Endothelial cell of umbilical vein (primary cell): ENCODE measurements around the gene LUZP2. TPM values are rescaled to one million over a fixed set of nuclear protein-coding genes. Genes with fewer than 3 reads are reported as not detected.

Experiments
- BruUV-seq: library from RNA; stranded (reverse); fragments of 400-500 nt; replicated peaks from 2 replicates; lab custom pipeline; 2021; lab: Mats Ljungman, UMichigan
- CTCF ChIA-PET: fragments of 300-600, 350-600 bp; sonication (Branson Sonifier 250); formaldehyde crosslinking; loops from one replicate; lab custom pipeline; 2021; ENCODE audit warnings: antibody characterized with exemption, inconsistent platforms; lab: Charles Lee
- POLR2A ChIA-PET: fragments of 300-600, 350-600 bp; sonication (Branson Sonifier 250); formaldehyde crosslinking; loops from one replicate; lab custom pipeline; 2021; ENCODE audit warnings: antibody characterized with exemption, inconsistent platforms; lab: Charles Lee
- DNase-seq: peaks from one replicate; pipeline ENCODE4 v3.0.0-alpha.2; 2011; ENCODE audit warnings: low read depth, low spot score
- FAIRE-seq: peaks from 2 replicates; lab custom pipeline; 2011; peaks lifted over from hg19 to GRCh38; lab: Jason Lieb, UNC
- H2AFZ ChIP-seq: 2 replicates; pipeline ENCODE4 v1.6.0; 2012; ENCODE audit warnings: low read depth, low read length, control low read depth, inconsistent platforms
- H3K27ac ChIP-seq: 2 replicates; pipeline ENCODE4 v1.5.1; 2011; ENCODE audit warnings: low read depth, mild to moderate bottlenecking, control low read depth, low read length, moderate library complexity; ENCODE audit not compliant: insufficient read depth
- H3K27me3 ChIP-seq, 2 experiments: 2 replicates each; pipeline versions ENCODE4 v1.6.0 to v1.6.1; 2011; ENCODE audit warnings: low read length in 2 of 2, mixed read lengths in 1 of 2; ENCODE audit not compliant: control insufficient read depth in 2 of 2, insufficient read depth in 2 of 2
- H3K36me3 ChIP-seq, 2 experiments: 2 replicates in 1 of 2; 3 replicates in 1 of 2; pipeline ENCODE4 v1.5.1; 2011; ENCODE audit warnings: low read length in 2 of 2, mild to moderate bottlenecking in 1 of 2, moderate library complexity in 1 of 2; ENCODE audit not compliant: control insufficient read depth in 2 of 2, insufficient read depth in 2 of 2; ENCODE audit errors: extremely low read depth in 1 of 2
- H3K4me1 ChIP-seq: 3 replicates; pipeline ENCODE4 v1.5.1; 2011; ENCODE audit warnings: mild to moderate bottlenecking, low read length; ENCODE audit not compliant: control insufficient read depth, insufficient read depth; ENCODE audit errors: extremely low read depth
- H3K4me2 ChIP-seq: 2 replicates; pipeline ENCODE4 v1.6.1; 2011; ENCODE audit warnings: low read length, control low read depth, mixed read lengths; ENCODE audit not compliant: insufficient read depth
- H3K4me3 ChIP-seq, 3 experiments: fragments of 200-600 bp in 1 of 3; sonication (generic), shearing (Covaris generic) in 1 of 3; replicated peaks in 1 of 3; 2 replicates each; pipeline ENCODE4 v1.5.1; 2011 to 2016; ENCODE audit warnings: control low read depth in 3 of 3, low read length in 3 of 3, mild to moderate bottlenecking in 2 of 3, inconsistent platforms in 1 of 3, low read depth in 1 of 3, moderate library complexity in 1 of 3; ENCODE audit not compliant: insufficient read depth in 1 of 3
- H3K79me2 ChIP-seq: 2 replicates; pipeline ENCODE4 v1.6.0; 2012; ENCODE audit warnings: low read length, inconsistent platforms; ENCODE audit not compliant: control insufficient read depth, insufficient read depth
- H3K9ac ChIP-seq: replicated peaks from 2 replicates; pipeline ENCODE3; 2011; ENCODE audit warnings: low read length, control low read depth; ENCODE audit not compliant: insufficient read depth; ENCODE audit errors: extremely low read depth
- H3K9me1 ChIP-seq: replicated peaks from 3 replicates; pipeline ENCODE4 v1.6.0; 2011; ENCODE audit warnings: mild to moderate bottlenecking, low read length; ENCODE audit not compliant: control insufficient read depth, insufficient read depth; ENCODE audit errors: extremely low read depth
- H3K9me3 ChIP-seq: replicated peaks from 2 replicates; pipeline ENCODE4 v1.5.1; 2012; ENCODE audit warnings: low read length, inconsistent platforms; ENCODE audit not compliant: control insufficient read depth, insufficient read depth
- H4K20me1 ChIP-seq: replicated peaks from 2 replicates; pipeline ENCODE3; 2011; ENCODE audit warnings: mild to moderate bottlenecking, low read length; ENCODE audit not compliant: control insufficient read depth, insufficient read depth; ENCODE audit errors: extremely low read depth
- EZH2 ChIP-seq: IDR thresholded peaks from 2 replicates; pipeline ENCODE4 v1.6.1; 2012; ENCODE audit warnings: borderline replicate concordance, low read depth, mild to moderate bottlenecking, moderate library complexity, low read length, inconsistent platforms; ENCODE audit not compliant: severe bottlenecking
- FOS ChIP-seq: IDR thresholded peaks from 2 replicates; pipeline ENCODE4 v1.6.1; 2011; ENCODE audit warnings: mild to moderate bottlenecking, low read length, moderate library complexity, borderline replicate concordance; ENCODE audit not compliant: insufficient read depth
- GATA2 ChIP-seq: IDR thresholded peaks from 2 replicates; pipeline ENCODE4 v1.7.0; 2011; ENCODE audit warnings: low read depth, mild to moderate bottlenecking, moderate library complexity, mixed read lengths, low read length; ENCODE audit not compliant: insufficient read length, insufficient read depth
- JUN ChIP-seq: IDR thresholded peaks from 2 replicates; pipeline ENCODE4 v1.6.1; 2011; ENCODE audit warnings: borderline replicate concordance, low read depth; ENCODE audit not compliant: insufficient read length, insufficient read depth
- MYC ChIP-seq: IDR thresholded peaks from one replicate; pipeline ENCODE4 v1.6.1; 2011; ENCODE audit warnings: mild to moderate bottlenecking, low read depth, low read length
- POLR2A ChIP-seq: IDR thresholded peaks from 2 replicates; pipeline ENCODE4 v1.6.1; 2012; ENCODE audit warnings: low read depth, mild to moderate bottlenecking, control low read depth, low read length
- POLR2AphosphoS5 ChIP-seq: IDR thresholded peaks from 2 replicates; pipeline ENCODE4 v1.6.1; 2012; ENCODE audit warnings: low read depth, mild to moderate bottlenecking, control low read depth, low read length, moderate library complexity; ENCODE audit not compliant: insufficient read depth
- dilution Hi-C: fragments of 300-500 bp; cut with MboI; formaldehyde crosslinking; loops from one replicate; pipeline ENCODE4 v1.15.0; 2019; ENCODE audit warnings: low sequenced_read_pairs; ENCODE audit not compliant: extremely low pct_ligation_motif_present
- intact Hi-C: fragments of 100-400 bp; cut with micrococcal nuclease; formaldehyde crosslinking; loops from one replicate; pipeline ENCODE4 v1.10.0; 2022
- polyA plus RNA-seq, 4 experiments: library from polyadenylated mRNA; depleted of rRNA in 3 of 4; stranded (reverse) in 3 of 4; unstranded in 1 of 4; fragments of >200 nt; gene quantifications; 2 replicates each; pipeline versions ENCODE4 v1.2.1 to v1.2.3, GENCODE V29; 2011 to 2012; ENCODE audit warnings: missing spikeins in 1 of 4
- total RNA-seq: library from RNA; stranded (reverse); gene quantifications from 2 replicates; pipeline ENCODE4 v1.2.3, GENCODE V29; 2021
- TF ChIP-seq, protein P1 (sequence below): IDR thresholded peaks from 2 replicates; pipeline ENCODE4 v1.6.1; 2011; ENCODE audit not compliant: insufficient read depth, insufficient read length
- TF ChIP-seq, protein P2 (sequence below), 2 donors: IDR thresholded peaks; 1 replicate in 1 of 2; 2 replicates in 1 of 2; pipeline ENCODE4 v1.5.1; 2011; ENCODE audit warnings: low read length in 2 of 2, mild to moderate bottlenecking in 2 of 2, moderate library complexity in 2 of 2, control low read depth in 1 of 2, inconsistent platforms in 1 of 2, low read depth in 1 of 2; ENCODE audit not compliant: insufficient read depth in 1 of 2; ENCODE audit errors: extremely low read depth in 1 of 2

The LUZP2 gene
- total and polyA plus RNA-seq, 2 donors (not counting 3 experiments of a cell fraction or from before 2014, with no cell fraction given) = 0.07 TPM; not detected in 1

DNA sequence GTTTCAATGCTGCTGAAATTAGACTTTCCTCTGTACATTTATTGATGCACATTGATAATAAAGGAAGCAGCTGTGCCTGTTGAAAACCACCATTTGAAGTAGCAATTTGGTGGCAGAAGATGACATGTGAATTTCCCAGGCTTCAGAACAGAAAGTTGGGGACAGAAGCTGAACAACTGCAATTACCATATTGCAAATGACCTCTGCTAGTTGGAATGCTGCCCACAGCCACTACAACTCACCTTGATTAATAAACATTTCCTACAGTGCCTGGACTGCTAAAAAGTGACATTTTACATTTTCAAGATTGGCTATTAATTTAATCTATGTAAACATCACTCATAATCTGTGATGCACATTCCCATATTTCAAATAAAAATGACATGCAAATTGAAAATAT lies 208.6 kb downstream of the LUZP2 start:
- no peaks in the 10 kb centered on the region for H3K9me1 ChIP-seq
- FAIRE-seq (no peak), DNase-seq (no peak)
- POLR2A ChIA-PET = no interaction called here
- no peak overlapping the region for H3K9ac ChIP-seq
- no peak overlapping the region for H3K27ac ChIP-seq
- TF ChIP-seq, protein P1, sequence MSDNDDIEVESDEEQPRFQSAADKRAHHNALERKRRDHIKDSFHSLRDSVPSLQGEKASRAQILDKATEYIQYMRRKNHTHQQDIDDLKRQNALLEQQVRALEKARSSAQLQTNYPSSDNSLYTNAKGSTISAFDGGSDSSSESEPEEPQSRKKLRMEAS = no peak
- no peak for TF ChIP-seq FOS
- TF ChIP-seq EZH2 = no peak
- TF ChIP-seq POLR2A = no peak
- TF ChIP-seq JUN = no peak
- no peak for TF ChIP-seq POLR2AphosphoS5
- TF ChIP-seq MYC = no peak
- TF ChIP-seq, protein P2, sequence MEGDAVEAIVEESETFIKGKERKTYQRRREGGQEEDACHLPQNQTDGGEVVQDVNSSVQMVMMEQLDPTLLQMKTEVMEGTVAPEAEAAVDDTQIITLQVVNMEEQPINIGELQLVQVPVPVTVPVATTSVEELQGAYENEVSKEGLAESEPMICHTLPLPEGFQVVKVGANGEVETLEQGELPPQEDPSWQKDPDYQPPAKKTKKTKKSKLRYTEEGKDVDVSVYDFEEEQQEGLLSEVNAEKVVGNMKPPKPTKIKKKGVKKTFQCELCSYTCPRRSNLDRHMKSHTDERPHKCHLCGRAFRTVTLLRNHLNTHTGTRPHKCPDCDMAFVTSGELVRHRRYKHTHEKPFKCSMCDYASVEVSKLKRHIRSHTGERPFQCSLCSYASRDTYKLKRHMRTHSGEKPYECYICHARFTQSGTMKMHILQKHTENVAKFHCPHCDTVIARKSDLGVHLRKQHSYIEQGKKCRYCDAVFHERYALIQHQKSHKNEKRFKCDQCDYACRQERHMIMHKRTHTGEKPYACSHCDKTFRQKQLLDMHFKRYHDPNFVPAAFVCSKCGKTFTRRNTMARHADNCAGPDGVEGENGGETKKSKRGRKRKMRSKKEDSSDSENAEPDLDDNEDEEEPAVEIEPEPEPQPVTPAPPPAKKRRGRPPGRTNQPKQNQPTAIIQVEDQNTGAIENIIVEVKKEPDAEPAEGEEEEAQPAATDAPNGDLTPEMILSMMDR (IDR thresholded peaks at IDR 0.05; ENCODE audit: extremely low read depth in 1 of 2, insufficient read depth in 1 of 2, low read depth in 1 of 2, low read length in 2 of 2) = no peak
- TF ChIP-seq GATA2 = no peak
- H2AFZ ChIP-seq = no peak overlapping the region
- dilution Hi-C loops = no loop called here
- no peaks in the 10 kb centered on the region for H3K9me3 ChIP-seq
- H3K79me2 ChIP-seq = no peaks in the 10 kb centered on the region
- no peaks in the 10 kb centered on the region for H3K36me3 ChIP-seq
- no peak overlapping the region for H3K4me3 ChIP-seq
- CTCF ChIA-PET = no interaction called here
- no peaks in the 10 kb centered on the region for H3K4me1 ChIP-seq
- no peaks in the 10 kb centered on the region for H4K20me1 ChIP-seq
- no peak overlapping the region for H3K4me2 ChIP-seq
- BruUV-seq = no TSS peak
- intact Hi-C loops = no loop called here
- no peaks in the 10 kb centered on the region for H3K27me3 ChIP-seq
